ENCODE results near the gene JMJD4. TPM values are rescaled to one million over a fixed set of nuclear protein-coding genes. Genes with fewer than 3 reads are reported as not detected.

The JMJD4 gene
- total RNA-seq, 4 donors from 2014 or later = 9.2 to 21.6 (median 19.9) TPM

- DNase-seq (no peak), ATAC-seq (no peak)
- Histone ChIP-seq H3K4me3 (no peak overlapping the region), H3K27me3 (no peaks in the 10 kb centered on the region), H3K36me3 (peaks cover 0 to 21% of the 10 kb centered on the region in 2 donors), H3K27ac (no peak overlapping the region), H3K9me3 (no peaks in the 10 kb centered on the region), H3K4me1 (peaks cover 7 to 9% of the 10 kb centered on the region in 2 donors)
- in situ Hi-C loops (cut with MboI; ENCODE audit: low sequenced_read_pairs in 4 of 4) (loop anchor here in 3 of 4 donors (10.0 to 25.0 kb wide), 4 partner anchors 167 to 320 kb away; partner anchors contain the start of gene ARF1 (in 1 of the 3)), intact Hi-C loops (cut with DNase I; ENCODE audit: low total_unique reads) (no loop called here)
- no peak for TF ChIP-seq CTCF (IDR thresholded peaks at IDR 0.05 in 4 of 5, conservative IDR thresholded peaks at IDR 0.05 in 1 of 5)
- TF ChIP-seq POLR2A (IDR thresholded peaks at IDR 0.05) = no peak
These were observed 32.5 kb upstream of the JMJD4 start for GRCh38 chr1:227767401-227768124.

GRCh38 chr1:227766653-227767277, 31.7 kb upstream of the JMJD4 start:
- no peak for ATAC-seq
- TF ChIP-seq POLR2A (IDR thresholded peaks at IDR 0.05) = no peak
- no peak for TF ChIP-seq CTCF (IDR thresholded peaks at IDR 0.05 in 4 of 5, conservative IDR thresholded peaks at IDR 0.05 in 1 of 5)
- H3K27ac ChIP-seq = no peak overlapping the region
- no peak overlapping the region for H3K4me3 ChIP-seq
- peaks cover 11 to 16% of the 10 kb centered on the region in 2 donors for H3K4me1 ChIP-seq
- intact Hi-C loops (cut with DNase I; ENCODE audit: low total_unique reads) (no loop called here), in situ Hi-C loops (cut with MboI; ENCODE audit: low sequenced_read_pairs in 4 of 4) (loop anchor here in 3 of 4 donors (10.0 to 25.0 kb wide), 4 partner anchors 168 to 321 kb away; partner anchors contain the start of gene ARF1 (in 1 of the 3))
- H3K27me3 ChIP-seq = no peaks in the 10 kb centered on the region
- peaks cover 0 to 21% of the 10 kb centered on the region in 2 donors for H3K36me3 ChIP-seq
- H3K9me3 ChIP-seq = no peaks in the 10 kb centered on the region
- DNase-seq = no peak

GRCh38 chr1:227766015-227766634, 31.0 kb upstream of the JMJD4 start:
- H3K27ac ChIP-seq = no peak overlapping the region
- DNase-seq = peak in 1 of 2 donors; percentile 27
- in situ Hi-C loops (cut with MboI; ENCODE audit: low sequenced_read_pairs in 4 of 4) = loop anchor here in 3 of 4 donors (10.0 to 25.0 kb wide), 4 partner anchors 169 to 321 kb away; partner anchors contain the start of gene ARF1 (in 1 of the 3)
- intact Hi-C loops (cut with DNase I; ENCODE audit: low total_unique reads) = no loop called here
- TF ChIP-seq POLR2A (IDR thresholded peaks at IDR 0.05) (no peak), CTCF (IDR thresholded peaks at IDR 0.05 in 4 of 5, conservative IDR thresholded peaks at IDR 0.05 in 1 of 5) (no peak)
- H3K27me3 ChIP-seq = no peaks in the 10 kb centered on the region
- H3K4me1 ChIP-seq = peaks cover 11 to 19% of the 10 kb centered on the region in 2 donors
- no peaks in the 10 kb centered on the region for H3K9me3 ChIP-seq
- H3K36me3 ChIP-seq = peaks cover 0 to 21% of the 10 kb centered on the region in 2 donors
- H3K4me3 ChIP-seq = no peak overlapping the region
- ATAC-seq = no peak

GRCh38 chr1:227765261-227766014, 30.3 kb upstream of the JMJD4 start:
- Histone ChIP-seq H3K4me3 (no peak overlapping the region), H3K27ac (no peak overlapping the region), H3K27me3 (no peaks in the 10 kb centered on the region), H3K36me3 (peaks cover 0 to 21% of the 10 kb centered on the region in 2 donors), H3K9me3 (no peaks in the 10 kb centered on the region), H3K4me1 (peaks cover 17 to 25% of the 10 kb centered on the region in 2 donors)
- no peak for DNase-seq
- no peak for TF ChIP-seq POLR2A (IDR thresholded peaks at IDR 0.05)
- no peak for TF ChIP-seq CTCF (IDR thresholded peaks at IDR 0.05 in 4 of 5, conservative IDR thresholded peaks at IDR 0.05 in 1 of 5)
- in situ Hi-C loops (cut with MboI; ENCODE audit: low sequenced_read_pairs in 4 of 4) (loop anchor here in 3 of 4 donors (10.0 to 25.0 kb wide), 4 partner anchors 169 to 322 kb away; partner anchors contain the start of gene ARF1 (in 1 of the 3)), intact Hi-C loops (cut with DNase I; ENCODE audit: low total_unique reads) (no loop called here)
- no peak for ATAC-seq

All from gastrocnemius medialis (tissue), 4 donors.